IMR-90 (cell line): Measurements from ENCODE around the gene CA7.

Experiments used
- POLR2A ChIP-seq: IDR thresholded peaks from 2 replicates; pipeline ENCODE4 v1.6.1; 2012; ENCODE audit warnings: mild to moderate bottlenecking, low read depth, low read length
- TF ChIP-seq, protein P1 (sequence below): conservative IDR thresholded peaks from 2 replicates; pipeline ENCODE4 v1.5.1; 2012; ENCODE audit warnings: mild to moderate bottlenecking, low read depth, low read length, improper control_type of control experiment

GRCh38 chr16:66886321-66886720 is 42.1 kb downstream of the CA7 start:
- TF ChIP-seq, protein P1, sequence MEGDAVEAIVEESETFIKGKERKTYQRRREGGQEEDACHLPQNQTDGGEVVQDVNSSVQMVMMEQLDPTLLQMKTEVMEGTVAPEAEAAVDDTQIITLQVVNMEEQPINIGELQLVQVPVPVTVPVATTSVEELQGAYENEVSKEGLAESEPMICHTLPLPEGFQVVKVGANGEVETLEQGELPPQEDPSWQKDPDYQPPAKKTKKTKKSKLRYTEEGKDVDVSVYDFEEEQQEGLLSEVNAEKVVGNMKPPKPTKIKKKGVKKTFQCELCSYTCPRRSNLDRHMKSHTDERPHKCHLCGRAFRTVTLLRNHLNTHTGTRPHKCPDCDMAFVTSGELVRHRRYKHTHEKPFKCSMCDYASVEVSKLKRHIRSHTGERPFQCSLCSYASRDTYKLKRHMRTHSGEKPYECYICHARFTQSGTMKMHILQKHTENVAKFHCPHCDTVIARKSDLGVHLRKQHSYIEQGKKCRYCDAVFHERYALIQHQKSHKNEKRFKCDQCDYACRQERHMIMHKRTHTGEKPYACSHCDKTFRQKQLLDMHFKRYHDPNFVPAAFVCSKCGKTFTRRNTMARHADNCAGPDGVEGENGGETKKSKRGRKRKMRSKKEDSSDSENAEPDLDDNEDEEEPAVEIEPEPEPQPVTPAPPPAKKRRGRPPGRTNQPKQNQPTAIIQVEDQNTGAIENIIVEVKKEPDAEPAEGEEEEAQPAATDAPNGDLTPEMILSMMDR = no peak
- TF ChIP-seq POLR2A = no peak
